SK-N-SH (cell line): Measurements from ENCODE around the gene SCUBE3.

ENCODE experiments used
- FOSL2 ChIP-seq: IDR thresholded peaks from 2 replicates; pipeline ENCODE4 v1.4.0; 2012; ENCODE audit warnings: low read depth, mild to moderate bottlenecking, moderate library complexity, borderline replicate concordance
- SMC3 ChIP-seq: IDR thresholded peaks from 2 replicates; pipeline ENCODE4 v1.6.1; 2012; ENCODE audit warnings: low read depth, low read length, improper control_type of control experiment
- TAF1 ChIP-seq: IDR thresholded peaks from 2 replicates; pipeline ENCODE4 v1.6.1; 2012; ENCODE audit warnings: low read depth, mild to moderate bottlenecking, low read length, moderate library complexity, borderline replicate concordance
- TCF12 ChIP-seq: IDR thresholded peaks from 2 replicates; pipeline ENCODE4 v1.4.0; 2012
- TF ChIP-seq, protein P1 (sequence below): fragments of 200-600 bp; sonication (generic); IDR thresholded peaks from 2 replicates; pipeline ENCODE4 v1.6.1; 2017; ENCODE audit warnings: antibody characterized with exemption, mild to moderate bottlenecking, moderate library complexity
- TF ChIP-seq, protein P2 (sequence below): IDR thresholded peaks from 2 replicates; pipeline ENCODE4 v1.6.1; 2012; ENCODE audit warnings: mild to moderate bottlenecking, low read depth, low read length, moderate library complexity

DNA sequence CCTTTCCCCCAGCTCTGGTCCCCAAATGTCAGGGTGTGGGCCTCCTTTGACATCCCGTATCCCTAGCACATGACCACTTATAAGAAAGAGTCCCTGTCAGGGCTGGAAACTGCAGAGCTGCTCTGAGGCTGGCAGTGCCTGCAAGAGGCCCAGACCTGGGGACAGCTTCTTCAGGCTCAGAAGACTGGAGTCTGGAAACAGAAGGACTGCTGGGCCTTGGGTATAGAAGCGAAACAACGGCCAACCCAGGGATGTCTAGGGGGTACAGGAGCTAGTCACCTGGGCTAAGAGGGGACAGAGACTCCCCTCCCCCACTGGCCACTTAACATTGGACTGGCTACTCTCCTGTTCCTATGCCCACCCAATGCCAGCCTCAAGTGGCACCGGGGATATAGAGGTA, 4.7 kb downstream of the SCUBE3 start:
- TF ChIP-seq, protein P1, sequence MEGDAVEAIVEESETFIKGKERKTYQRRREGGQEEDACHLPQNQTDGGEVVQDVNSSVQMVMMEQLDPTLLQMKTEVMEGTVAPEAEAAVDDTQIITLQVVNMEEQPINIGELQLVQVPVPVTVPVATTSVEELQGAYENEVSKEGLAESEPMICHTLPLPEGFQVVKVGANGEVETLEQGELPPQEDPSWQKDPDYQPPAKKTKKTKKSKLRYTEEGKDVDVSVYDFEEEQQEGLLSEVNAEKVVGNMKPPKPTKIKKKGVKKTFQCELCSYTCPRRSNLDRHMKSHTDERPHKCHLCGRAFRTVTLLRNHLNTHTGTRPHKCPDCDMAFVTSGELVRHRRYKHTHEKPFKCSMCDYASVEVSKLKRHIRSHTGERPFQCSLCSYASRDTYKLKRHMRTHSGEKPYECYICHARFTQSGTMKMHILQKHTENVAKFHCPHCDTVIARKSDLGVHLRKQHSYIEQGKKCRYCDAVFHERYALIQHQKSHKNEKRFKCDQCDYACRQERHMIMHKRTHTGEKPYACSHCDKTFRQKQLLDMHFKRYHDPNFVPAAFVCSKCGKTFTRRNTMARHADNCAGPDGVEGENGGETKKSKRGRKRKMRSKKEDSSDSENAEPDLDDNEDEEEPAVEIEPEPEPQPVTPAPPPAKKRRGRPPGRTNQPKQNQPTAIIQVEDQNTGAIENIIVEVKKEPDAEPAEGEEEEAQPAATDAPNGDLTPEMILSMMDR, result no peak
- TF ChIP-seq SMC3 (no peak), TAF1 (no peak), FOSL2 (no peak), TCF12 (no peak)
- TF ChIP-seq, protein P2, sequence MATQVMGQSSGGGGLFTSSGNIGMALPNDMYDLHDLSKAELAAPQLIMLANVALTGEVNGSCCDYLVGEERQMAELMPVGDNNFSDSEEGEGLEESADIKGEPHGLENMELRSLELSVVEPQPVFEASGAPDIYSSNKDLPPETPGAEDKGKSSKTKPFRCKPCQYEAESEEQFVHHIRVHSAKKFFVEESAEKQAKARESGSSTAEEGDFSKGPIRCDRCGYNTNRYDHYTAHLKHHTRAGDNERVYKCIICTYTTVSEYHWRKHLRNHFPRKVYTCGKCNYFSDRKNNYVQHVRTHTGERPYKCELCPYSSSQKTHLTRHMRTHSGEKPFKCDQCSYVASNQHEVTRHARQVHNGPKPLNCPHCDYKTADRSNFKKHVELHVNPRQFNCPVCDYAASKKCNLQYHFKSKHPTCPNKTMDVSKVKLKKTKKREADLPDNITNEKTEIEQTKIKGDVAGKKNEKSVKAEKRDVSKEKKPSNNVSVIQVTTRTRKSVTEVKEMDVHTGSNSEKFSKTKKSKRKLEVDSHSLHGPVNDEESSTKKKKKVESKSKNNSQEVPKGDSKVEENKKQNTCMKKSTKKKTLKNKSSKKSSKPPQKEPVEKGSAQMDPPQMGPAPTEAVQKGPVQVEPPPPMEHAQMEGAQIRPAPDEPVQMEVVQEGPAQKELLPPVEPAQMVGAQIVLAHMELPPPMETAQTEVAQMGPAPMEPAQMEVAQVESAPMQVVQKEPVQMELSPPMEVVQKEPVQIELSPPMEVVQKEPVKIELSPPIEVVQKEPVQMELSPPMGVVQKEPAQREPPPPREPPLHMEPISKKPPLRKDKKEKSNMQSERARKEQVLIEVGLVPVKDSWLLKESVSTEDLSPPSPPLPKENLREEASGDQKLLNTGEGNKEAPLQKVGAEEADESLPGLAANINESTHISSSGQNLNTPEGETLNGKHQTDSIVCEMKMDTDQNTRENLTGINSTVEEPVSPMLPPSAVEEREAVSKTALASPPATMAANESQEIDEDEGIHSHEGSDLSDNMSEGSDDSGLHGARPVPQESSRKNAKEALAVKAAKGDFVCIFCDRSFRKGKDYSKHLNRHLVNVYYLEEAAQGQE, result no peak
